SK-N-SH (cell line): ENCODE measurements around the gene IGSF23. TPM values are rescaled to one million over a fixed set of nuclear protein-coding genes. Genes with fewer than 3 reads are reported as not detected.

Experiments
- CTCF ChIA-PET: fragments of 300-600, 350-600 bp; formaldehyde crosslinking; extraction: SDS; loops from one replicate; lab custom pipeline; 2021; lab: Yijun Ruan, JAX
- POLR2A ChIA-PET: fragments of 350-600 bp; sonication (Branson Sonifier 250); formaldehyde crosslinking; extraction: SDS; loops from one replicate; lab custom pipeline; 2020; ENCODE audit warnings: antibody characterized with exemption, inconsistent platforms; lab: Yijun Ruan, JAX
- DNase-seq: peaks from one replicate; pipeline ENCODE4 v3.0.0; 2012
- H2AFZ ChIP-seq: fragments of 200-600 bp; sonication (generic); 2 replicates; pipeline ENCODE4 v1.8.1; 2016; ENCODE audit warnings: antibody characterized with exemption, mild to moderate bottlenecking, low read depth
- H3F3A ChIP-seq: fragments of 200-600 bp; sonication (generic); replicated peaks from 2 replicates; pipeline ENCODE3; 2016; ENCODE audit warnings: antibody characterized with exemption, mild to moderate bottlenecking; ENCODE audit not compliant: insufficient read depth
- H3K27ac ChIP-seq, 2 experiments: fragments of 200-500 bp in 1 of 2; fragments of 200-600 bp in 1 of 2; sonication (Bioruptor generic) in 1 of 2; sonication (generic), shearing (Covaris generic) in 1 of 2; 2 replicates each; pipeline versions ENCODE4 v1.5.1 to v1.6.1; 2014 to 2016; ENCODE audit warnings: low read depth in 2 of 2, inconsistent platforms in 1 of 2, low read length in 1 of 2, mild to moderate bottlenecking in 1 of 2, mixed read lengths in 1 of 2
- H3K27me3 ChIP-seq: fragments of 200-600 bp; sonication (generic), shearing (Covaris generic); 2 replicates; pipeline ENCODE4 v1.6.1; 2016; ENCODE audit warnings: mixed run types; ENCODE audit not compliant: insufficient read depth
- H3K36me3 ChIP-seq, 2 experiments: fragments of 200-500 bp in 1 of 2; fragments of 200-600 bp in 1 of 2; sonication (Bioruptor generic) in 1 of 2; sonication (generic) in 1 of 2; replicated peaks in 1 of 2; 2 replicates each; pipeline versions ENCODE3 to v1.5.1; 2014 to 2016; ENCODE audit warnings: low read length in 1 of 2, mild to moderate bottlenecking in 1 of 2; ENCODE audit not compliant: insufficient read depth in 2 of 2, control insufficient read depth in 1 of 2
- H3K4me1 ChIP-seq, 2 experiments: fragments of 200-500 bp in 1 of 2; fragments of 200-600 bp in 1 of 2; sonication (Bioruptor generic) in 1 of 2; sonication (generic), shearing (Covaris generic) in 1 of 2; 2 replicates each; pipeline versions ENCODE4 v1.5.1 to v1.6.1; 2014 to 2016; ENCODE audit warnings: low read depth in 1 of 2, low read length in 1 of 2, mixed run types in 1 of 2; ENCODE audit not compliant: insufficient read depth in 2 of 2, control insufficient read depth in 1 of 2
- H3K4me2 ChIP-seq: fragments of 200-600 bp; sonication (generic), shearing (Covaris generic); 2 replicates; pipeline ENCODE4 v1.6.1; 2017; ENCODE audit warnings: mixed run types
- H3K4me3 ChIP-seq, 2 experiments: fragments of 200-500 bp in 1 of 2; fragments of 200-600 bp in 1 of 2; sonication (Bioruptor generic) in 1 of 2; sonication (generic), shearing (Covaris generic) in 1 of 2; 2 replicates each; pipeline versions ENCODE4 v1.5.1 to v1.8.1; 2014 to 2016; ENCODE audit warnings: low read depth in 2 of 2, inconsistent platforms in 1 of 2, low read length in 1 of 2, mild to moderate bottlenecking in 1 of 2, mixed read lengths in 1 of 2, moderate library complexity in 1 of 2
- H3K79me2 ChIP-seq: fragments of 200-600 bp; sonication (generic); 2 replicates; pipeline ENCODE4 v1.8.1; 2017; ENCODE audit warnings: mild to moderate bottlenecking; ENCODE audit not compliant: insufficient read depth
- H3K9ac ChIP-seq: fragments of 200-600 bp; sonication (generic); 2 replicates; pipeline ENCODE4 v1.6.1; 2017; ENCODE audit warnings: mixed run types
- H3K9me2 ChIP-seq: fragments of 200-600 bp; sonication (generic); 2 replicates; pipeline ENCODE4 v1.6.1; 2017; ENCODE audit warnings: mixed run types
- H3K9me3 ChIP-seq: fragments of 200-600 bp; sonication (generic); 2 replicates; pipeline ENCODE4 v1.6.1; 2017; ENCODE audit warnings: mixed run types, mild to moderate bottlenecking, moderate library complexity
- H4K20me1 ChIP-seq: fragments of 200-600 bp; sonication (generic); 2 replicates; pipeline ENCODE4 v1.6.1; 2017; ENCODE audit warnings: mild to moderate bottlenecking, mixed run types; ENCODE audit not compliant: insufficient read depth
- CHD2 ChIP-seq: fragments of 150-350 bp; IDR thresholded peaks from 2 replicates; pipeline ENCODE4 v1.6.1; 2018; ENCODE audit warnings: low read length; ENCODE audit not compliant: partially characterized antibody
- ELF1 ChIP-seq: IDR thresholded peaks from 2 replicates; pipeline ENCODE4 v1.4.0; 2012
- EP300 ChIP-seq, 2 experiments: IDR thresholded peaks; 2 replicates each; pipeline versions ENCODE4 v1.4.0 to v1.6.1; 2012; ENCODE audit warnings: borderline replicate concordance in 1 of 2, low read depth in 1 of 2, low read length in 1 of 2
- EZH2phosphoT487 ChIP-seq: fragments of 200-600 bp; sonication (generic); IDR thresholded peaks from 2 replicates; pipeline ENCODE4 v1.6.1; 2017; ENCODE audit warnings: low read depth, mixed run types, mild to moderate bottlenecking, antibody characterized with exemption, moderate library complexity, borderline replicate concordance
- FOSL2 ChIP-seq: IDR thresholded peaks from 2 replicates; pipeline ENCODE4 v1.4.0; 2012; ENCODE audit warnings: low read depth, mild to moderate bottlenecking, moderate library complexity, borderline replicate concordance
- GATA2 ChIP-seq: sonication (generic); formaldehyde crosslinking; IDR thresholded peaks from 2 replicates; pipeline ENCODE4 v1.5.0; 2020; ENCODE audit warnings: mild to moderate bottlenecking, missing genetic modification reagents
- MAX ChIP-seq: IDR thresholded peaks from 2 replicates; pipeline ENCODE4 v1.4.0; 2012; ENCODE audit warnings: low read depth
- MEF2A ChIP-seq: IDR thresholded peaks from 2 replicates; pipeline ENCODE4 v1.4.0; 2012; ENCODE audit warnings: low read depth, borderline replicate concordance
- MXI1 ChIP-seq: IDR thresholded peaks from 2 replicates; pipeline ENCODE4 v1.6.1; 2012; ENCODE audit warnings: mild to moderate bottlenecking, low read depth, low read length, improper control_type of control experiment
- POLR2AphosphoS5 ChIP-seq: IDR thresholded peaks from 2 replicates; pipeline ENCODE4 v1.6.1; 2012; ENCODE audit warnings: low read depth, low read length
- RCOR1 ChIP-seq: fragments of 150-350 bp; IDR thresholded peaks from 2 replicates; pipeline ENCODE4 v1.6.1; 2017; ENCODE audit warnings: antibody characterized with exemption, low read length
- RXRA ChIP-seq: IDR thresholded peaks from 2 replicates; pipeline ENCODE4 v1.4.0; 2012; ENCODE audit warnings: low read depth, mild to moderate bottlenecking, borderline replicate concordance
- SIN3A ChIP-seq: IDR thresholded peaks from 2 replicates; pipeline ENCODE4 v1.6.1; 2012; ENCODE audit warnings: low read depth, mild to moderate bottlenecking, low read length, moderate library complexity, borderline replicate concordance
- SMC3 ChIP-seq: IDR thresholded peaks from 2 replicates; pipeline ENCODE4 v1.6.1; 2012; ENCODE audit warnings: low read depth, low read length, improper control_type of control experiment
- TEAD4 ChIP-seq: IDR thresholded peaks from 2 replicates; pipeline ENCODE4 v1.4.0; 2012; ENCODE audit warnings: mild to moderate bottlenecking, borderline replicate concordance; ENCODE audit not compliant: insufficient read depth
- USF1 ChIP-seq: IDR thresholded peaks from 2 replicates; pipeline ENCODE4 v1.4.0; 2012; ENCODE audit warnings: low read depth, borderline replicate concordance
- YY1 ChIP-seq: IDR thresholded peaks from 2 replicates; pipeline ENCODE4 v1.4.0; 2012; ENCODE audit warnings: low read depth, mild to moderate bottlenecking
- WGBS: methylation state at CpG from one replicate; pipeline ENCODE4 v1.1.6; 2017; ENCODE audit warnings: low lambda C conversion rate; 5-methylcytosine and 5-hydroxymethylcytosine counted together
- polyA plus RNA-seq, 3 experiments: library from polyadenylated mRNA; depleted of rRNA; stranded (reverse); fragments of >200 nt; gene quantifications; 2 replicates each; pipeline ENCODE4 v1.2.3, GENCODE V29; 2012
- TF ChIP-seq, protein P1 (sequence below): fragments of 150-350 bp; IDR thresholded peaks from 2 replicates; pipeline ENCODE4 v1.6.1; 2017; ENCODE audit warnings: antibody characterized with exemption, low read length, low read depth, borderline replicate concordance
- TF ChIP-seq, protein P2 (sequence below): IDR thresholded peaks from 2 replicates; pipeline ENCODE4 v1.6.1; 2012; ENCODE audit warnings: mild to moderate bottlenecking, low read depth, low read length, moderate library complexity
- TF ChIP-seq, protein P3 (sequence below): IDR thresholded peaks from 2 replicates; pipeline ENCODE4 v1.4.0; 2012; ENCODE audit warnings: low read depth, borderline replicate concordance
- TF ChIP-seq, protein P4 (sequence below): fragments of 150-350 bp; IDR thresholded peaks from 2 replicates; pipeline ENCODE4 v1.6.1; 2016; ENCODE audit warnings: mild to moderate bottlenecking, low read depth, low read length

The IGSF23 gene
- polyA plus RNA-seq, 1 of the 3 experiments (the other 2 are of a cell fraction) = 0.08 TPM

DNA sequence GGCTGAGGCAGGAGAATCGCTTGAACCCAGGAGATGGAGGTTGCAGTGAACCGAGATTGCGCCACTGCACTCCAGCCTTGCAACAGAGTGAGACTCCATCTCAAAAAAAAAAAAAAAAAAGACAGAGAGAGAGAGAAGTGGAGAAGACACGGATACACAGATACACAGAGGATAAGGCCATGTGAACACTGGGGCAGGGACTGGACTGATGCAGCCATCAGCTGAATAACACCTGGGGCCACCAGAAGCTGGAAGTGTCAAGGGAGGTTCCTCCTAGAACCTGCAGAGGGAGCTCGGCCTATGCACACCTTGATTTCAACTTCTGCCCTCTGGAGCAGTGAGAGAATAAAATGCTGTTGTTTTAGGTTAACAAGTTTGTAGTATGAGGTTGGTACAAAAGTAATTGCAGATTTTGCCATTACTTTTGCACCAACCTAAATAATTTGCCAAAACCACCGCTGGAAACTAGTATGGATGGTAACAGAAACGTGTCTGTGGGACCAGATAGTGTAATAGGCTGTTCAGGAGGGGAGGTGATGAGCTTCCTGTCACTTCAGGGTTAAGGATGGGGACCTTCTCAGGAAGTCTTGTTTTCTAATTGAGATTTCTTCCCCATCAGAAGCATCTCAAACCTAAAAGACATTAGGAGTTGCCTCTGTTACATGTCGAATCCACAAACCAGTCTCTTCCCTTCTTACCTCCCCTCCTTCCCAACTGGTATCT is 36.4 kb upstream of the IGSF23 start:
- H4K20me1 ChIP-seq = no peaks in the 10 kb centered on the region
- no peak overlapping the region; a peak in 1 of 4 replicates for H3K4me3 ChIP-seq
- no peaks in the 10 kb centered on the region for H3K27me3 ChIP-seq
- H3K4me2 ChIP-seq = no peak overlapping the region
- no peak overlapping the region for H3K27ac ChIP-seq
- peak; percentile 32 for DNase-seq
- H2AFZ ChIP-seq = no peak overlapping the region
- peaks cover 6% of the 10 kb centered on the region for H3F3A ChIP-seq
- H3K36me3 ChIP-seq = no peaks in the 10 kb centered on the region
- ChIA-PET POLR2A (no interaction called here), CTCF (interaction anchor here (0.7 to 3.3 kb wide), 9 partner anchors 11 to 195 kb away, joined by 3 to 16 read pairs (median 3); no protein-coding TSS in a partner anchor)
- no peaks in the 10 kb centered on the region for H3K9me2 ChIP-seq
- WGBS = 37% methylated on average over 8 of the region's 8 CpGs
- H3K9ac ChIP-seq = no peak overlapping the region
- no peaks in the 10 kb centered on the region for H3K79me2 ChIP-seq
- no peaks in the 10 kb centered on the region for H3K9me3 ChIP-seq
- H3K4me1 ChIP-seq = no peaks in the 10 kb centered on the region
- TF ChIP-seq FOSL2 (no peak), SMC3 (peak; percentile 47), MAX (no peak), MXI1 (no peak), ELF1 (no peak), RCOR1 (no peak), CHD2 (no peak), TEAD4 (no peak), POLR2AphosphoS5 (no peak), USF1 (no peak), GATA2 (CRISPR knock-in tag) (no peak), YY1 (no peak), EZH2phosphoT487 (no peak), SIN3A (no peak), EP300 (IDR thresholded peaks at IDR 0.05; ENCODE audit: borderline replicate concordance in 1 of 2, low read depth in 1 of 2, low read length in 1 of 2) (no peak), MEF2A (no peak), RXRA (no peak)
- TF ChIP-seq, protein P1, sequence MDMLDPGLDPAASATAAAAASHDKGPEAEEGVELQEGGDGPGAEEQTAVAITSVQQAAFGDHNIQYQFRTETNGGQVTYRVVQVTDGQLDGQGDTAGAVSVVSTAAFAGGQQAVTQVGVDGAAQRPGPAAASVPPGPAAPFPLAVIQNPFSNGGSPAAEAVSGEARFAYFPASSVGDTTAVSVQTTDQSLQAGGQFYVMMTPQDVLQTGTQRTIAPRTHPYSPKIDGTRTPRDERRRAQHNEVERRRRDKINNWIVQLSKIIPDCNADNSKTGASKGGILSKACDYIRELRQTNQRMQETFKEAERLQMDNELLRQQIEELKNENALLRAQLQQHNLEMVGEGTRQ = no peak
- TF ChIP-seq, protein P2, sequence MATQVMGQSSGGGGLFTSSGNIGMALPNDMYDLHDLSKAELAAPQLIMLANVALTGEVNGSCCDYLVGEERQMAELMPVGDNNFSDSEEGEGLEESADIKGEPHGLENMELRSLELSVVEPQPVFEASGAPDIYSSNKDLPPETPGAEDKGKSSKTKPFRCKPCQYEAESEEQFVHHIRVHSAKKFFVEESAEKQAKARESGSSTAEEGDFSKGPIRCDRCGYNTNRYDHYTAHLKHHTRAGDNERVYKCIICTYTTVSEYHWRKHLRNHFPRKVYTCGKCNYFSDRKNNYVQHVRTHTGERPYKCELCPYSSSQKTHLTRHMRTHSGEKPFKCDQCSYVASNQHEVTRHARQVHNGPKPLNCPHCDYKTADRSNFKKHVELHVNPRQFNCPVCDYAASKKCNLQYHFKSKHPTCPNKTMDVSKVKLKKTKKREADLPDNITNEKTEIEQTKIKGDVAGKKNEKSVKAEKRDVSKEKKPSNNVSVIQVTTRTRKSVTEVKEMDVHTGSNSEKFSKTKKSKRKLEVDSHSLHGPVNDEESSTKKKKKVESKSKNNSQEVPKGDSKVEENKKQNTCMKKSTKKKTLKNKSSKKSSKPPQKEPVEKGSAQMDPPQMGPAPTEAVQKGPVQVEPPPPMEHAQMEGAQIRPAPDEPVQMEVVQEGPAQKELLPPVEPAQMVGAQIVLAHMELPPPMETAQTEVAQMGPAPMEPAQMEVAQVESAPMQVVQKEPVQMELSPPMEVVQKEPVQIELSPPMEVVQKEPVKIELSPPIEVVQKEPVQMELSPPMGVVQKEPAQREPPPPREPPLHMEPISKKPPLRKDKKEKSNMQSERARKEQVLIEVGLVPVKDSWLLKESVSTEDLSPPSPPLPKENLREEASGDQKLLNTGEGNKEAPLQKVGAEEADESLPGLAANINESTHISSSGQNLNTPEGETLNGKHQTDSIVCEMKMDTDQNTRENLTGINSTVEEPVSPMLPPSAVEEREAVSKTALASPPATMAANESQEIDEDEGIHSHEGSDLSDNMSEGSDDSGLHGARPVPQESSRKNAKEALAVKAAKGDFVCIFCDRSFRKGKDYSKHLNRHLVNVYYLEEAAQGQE = no peak
- TF ChIP-seq, protein P3, sequence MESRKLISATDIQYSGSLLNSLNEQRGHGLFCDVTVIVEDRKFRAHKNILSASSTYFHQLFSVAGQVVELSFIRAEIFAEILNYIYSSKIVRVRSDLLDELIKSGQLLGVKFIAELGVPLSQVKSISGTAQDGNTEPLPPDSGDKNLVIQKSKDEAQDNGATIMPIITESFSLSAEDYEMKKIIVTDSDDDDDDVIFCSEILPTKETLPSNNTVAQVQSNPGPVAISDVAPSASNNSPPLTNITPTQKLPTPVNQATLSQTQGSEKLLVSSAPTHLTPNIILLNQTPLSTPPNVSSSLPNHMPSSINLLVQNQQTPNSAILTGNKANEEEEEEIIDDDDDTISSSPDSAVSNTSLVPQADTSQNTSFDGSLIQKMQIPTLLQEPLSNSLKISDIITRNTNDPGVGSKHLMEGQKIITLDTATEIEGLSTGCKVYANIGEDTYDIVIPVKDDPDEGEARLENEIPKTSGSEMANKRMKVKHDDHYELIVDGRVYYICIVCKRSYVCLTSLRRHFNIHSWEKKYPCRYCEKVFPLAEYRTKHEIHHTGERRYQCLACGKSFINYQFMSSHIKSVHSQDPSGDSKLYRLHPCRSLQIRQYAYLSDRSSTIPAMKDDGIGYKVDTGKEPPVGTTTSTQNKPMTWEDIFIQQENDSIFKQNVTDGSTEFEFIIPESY = no peak
- TF ChIP-seq, protein P4, sequence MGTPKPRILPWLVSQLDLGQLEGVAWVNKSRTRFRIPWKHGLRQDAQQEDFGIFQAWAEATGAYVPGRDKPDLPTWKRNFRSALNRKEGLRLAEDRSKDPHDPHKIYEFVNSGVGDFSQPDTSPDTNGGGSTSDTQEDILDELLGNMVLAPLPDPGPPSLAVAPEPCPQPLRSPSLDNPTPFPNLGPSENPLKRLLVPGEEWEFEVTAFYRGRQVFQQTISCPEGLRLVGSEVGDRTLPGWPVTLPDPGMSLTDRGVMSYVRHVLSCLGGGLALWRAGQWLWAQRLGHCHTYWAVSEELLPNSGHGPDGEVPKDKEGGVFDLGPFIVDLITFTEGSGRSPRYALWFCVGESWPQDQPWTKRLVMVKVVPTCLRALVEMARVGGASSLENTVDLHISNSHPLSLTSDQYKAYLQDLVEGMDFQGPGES = no peak
